Measurements from ENCODE around the gene SHC2.

Gene SHC2

GRCh38 chr19:455031-455705, 5.7 kb downstream of the SHC2 start:
- no peak for TF ChIP-seq GATA2 (IDR thresholded peaks at IDR 0.05; ENCODE audit: low read depth, low read length)
- no peak for TF ChIP-seq GATA3 (IDR thresholded peaks at IDR 0.05; ENCODE audit: low read depth, low read length)

DNA sequence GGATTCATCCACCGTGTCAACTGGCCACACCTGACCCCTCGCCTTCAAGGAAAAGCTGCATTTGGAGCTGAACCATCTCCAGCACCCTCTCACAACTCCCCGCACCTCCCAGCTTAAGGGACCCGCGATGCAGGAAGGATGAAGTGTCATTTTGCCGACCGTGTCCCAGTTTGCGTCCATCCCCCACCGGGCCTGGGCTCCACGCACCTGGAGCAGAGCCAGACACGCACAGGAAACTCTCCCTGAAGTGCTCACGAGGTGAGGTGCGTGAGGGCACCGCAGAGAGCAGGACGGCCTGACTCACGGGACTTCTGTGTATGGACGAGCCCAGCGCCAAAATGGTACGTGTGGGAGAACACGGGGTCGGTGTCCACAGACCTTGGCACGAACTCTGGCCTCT, 7.2 kb downstream of the SHC2 start:
- no peak for TF ChIP-seq GATA2 (IDR thresholded peaks at IDR 0.05; ENCODE audit: low read depth, low read length)
- no peak for TF ChIP-seq GATA3 (IDR thresholded peaks at IDR 0.05; ENCODE audit: low read depth, low read length)

- TF ChIP-seq GATA2 (IDR thresholded peaks at IDR 0.05; ENCODE audit: low read depth, low read length) (no peak), GATA3 (IDR thresholded peaks at IDR 0.05; ENCODE audit: low read depth, low read length) (no peak)
Observed at GRCh38 chr19:452829-453228, 8.0 kb downstream of the SHC2 start.

DNA sequence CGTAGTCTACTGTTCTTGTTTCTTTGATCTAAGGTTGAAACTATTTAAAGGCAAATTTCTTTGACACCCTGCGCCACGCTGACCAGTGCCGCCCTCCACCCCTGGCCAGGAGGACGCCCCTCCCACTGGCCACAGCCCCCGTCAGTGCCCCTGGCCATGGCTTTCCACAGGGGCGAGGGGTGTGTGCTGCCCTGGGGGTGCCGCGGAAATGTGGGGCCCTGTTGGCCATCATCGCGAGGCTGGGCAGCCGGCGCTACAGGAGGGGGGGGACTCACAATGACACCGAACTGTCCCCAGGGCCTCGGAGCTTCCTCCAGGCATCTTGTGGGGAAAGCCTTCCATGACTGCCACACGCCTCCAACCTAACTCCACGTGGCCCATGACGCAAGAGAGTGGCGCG, 10.9 kb downstream of the SHC2 start:
- TF ChIP-seq GATA2 (IDR thresholded peaks at IDR 0.05; ENCODE audit: low read depth, low read length) (no peak), GATA3 (IDR thresholded peaks at IDR 0.05; ENCODE audit: low read depth, low read length) (no peak)

DNA sequence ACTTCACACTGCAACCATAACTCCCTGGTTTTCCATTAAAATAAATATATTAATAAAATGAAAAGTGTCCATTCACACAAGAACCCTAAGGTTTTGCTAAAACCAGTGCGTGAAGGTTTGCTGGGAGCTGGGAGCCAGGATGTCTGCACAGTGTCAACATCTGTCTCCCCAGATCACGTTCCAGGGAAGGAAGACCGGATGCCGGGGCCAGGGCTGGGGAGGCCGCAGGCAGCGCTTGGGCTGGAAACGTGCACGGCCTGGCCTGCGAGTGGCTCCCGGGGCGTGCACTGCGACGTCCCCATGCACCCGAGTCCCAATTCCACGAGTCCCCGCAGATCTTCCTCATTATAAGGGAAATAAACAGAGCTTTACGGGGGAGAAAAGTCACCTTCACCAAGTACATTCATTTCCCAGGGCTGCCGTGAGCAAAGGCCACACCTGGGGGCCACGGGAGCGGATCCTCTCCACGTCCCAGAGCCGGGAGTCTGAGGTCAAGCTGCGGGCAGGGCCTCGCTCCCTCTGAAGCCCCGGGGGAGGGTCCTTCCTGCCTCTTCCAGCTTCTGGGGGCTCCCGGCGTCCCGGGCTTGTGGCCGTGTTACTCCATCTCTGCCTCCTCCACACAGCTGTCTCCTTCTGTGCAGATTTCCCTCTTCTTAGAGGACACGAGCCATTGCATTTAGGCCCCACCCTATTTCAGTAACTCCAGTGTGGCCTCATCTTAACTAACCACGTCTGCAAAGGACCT, 12.8 kb downstream of the SHC2 start:
- TF ChIP-seq GATA2 (IDR thresholded peaks at IDR 0.05; ENCODE audit: low read depth, low read length) (no peak), GATA3 (IDR thresholded peaks at IDR 0.05; ENCODE audit: low read depth, low read length) (no peak)

DNA sequence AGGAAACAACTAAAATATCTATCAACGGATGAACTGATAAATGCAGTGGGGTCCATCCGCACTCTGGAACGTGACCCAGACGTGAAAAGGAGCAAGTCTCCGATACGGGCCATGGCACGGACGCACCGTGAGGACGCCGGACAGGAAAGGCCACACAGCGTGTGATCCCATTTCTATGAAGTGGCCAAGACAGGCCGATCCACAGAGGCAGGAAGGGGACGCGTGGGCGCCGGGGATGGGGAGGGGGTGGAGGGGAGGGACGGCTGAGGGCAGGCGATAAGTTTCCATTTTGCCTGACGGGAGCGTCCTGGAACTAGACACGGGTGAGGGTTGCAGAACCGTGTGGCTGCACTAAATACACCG, 13.8 kb downstream of the SHC2 start:
- no peak for TF ChIP-seq GATA3 (IDR thresholded peaks at IDR 0.05; ENCODE audit: low read depth, low read length)
- no peak for TF ChIP-seq GATA2 (IDR thresholded peaks at IDR 0.05; ENCODE audit: low read depth, low read length)

GRCh38 chr19:444677-445210, 16.1 kb downstream of the SHC2 start:
- no peak for TF ChIP-seq GATA2 (IDR thresholded peaks at IDR 0.05; ENCODE audit: low read depth, low read length)
- no peak for TF ChIP-seq GATA3 (IDR thresholded peaks at IDR 0.05; ENCODE audit: low read depth, low read length)

- TF ChIP-seq GATA3 (IDR thresholded peaks at IDR 0.05; ENCODE audit: low read depth, low read length) = no peak
- TF ChIP-seq GATA2 (IDR thresholded peaks at IDR 0.05; ENCODE audit: low read depth, low read length) = no peak
Observed at GRCh38 chr19:443005-443404, 17.8 kb downstream of the SHC2 start.

- TF ChIP-seq GATA3 (IDR thresholded peaks at IDR 0.05; ENCODE audit: low read depth, low read length) = no peak
- TF ChIP-seq GATA2 (IDR thresholded peaks at IDR 0.05; ENCODE audit: low read depth, low read length) = no peak
Observed at GRCh38 chr19:442085-442484, 18.7 kb downstream of the SHC2 start.

- TF ChIP-seq GATA2 (IDR thresholded peaks at IDR 0.05; ENCODE audit: low read depth, low read length) (no peak), GATA3 (IDR thresholded peaks at IDR 0.05; ENCODE audit: low read depth, low read length) (no peak)
Observed at GRCh38 chr19:441213-441836, 19.5 kb downstream of the SHC2 start.

DNA sequence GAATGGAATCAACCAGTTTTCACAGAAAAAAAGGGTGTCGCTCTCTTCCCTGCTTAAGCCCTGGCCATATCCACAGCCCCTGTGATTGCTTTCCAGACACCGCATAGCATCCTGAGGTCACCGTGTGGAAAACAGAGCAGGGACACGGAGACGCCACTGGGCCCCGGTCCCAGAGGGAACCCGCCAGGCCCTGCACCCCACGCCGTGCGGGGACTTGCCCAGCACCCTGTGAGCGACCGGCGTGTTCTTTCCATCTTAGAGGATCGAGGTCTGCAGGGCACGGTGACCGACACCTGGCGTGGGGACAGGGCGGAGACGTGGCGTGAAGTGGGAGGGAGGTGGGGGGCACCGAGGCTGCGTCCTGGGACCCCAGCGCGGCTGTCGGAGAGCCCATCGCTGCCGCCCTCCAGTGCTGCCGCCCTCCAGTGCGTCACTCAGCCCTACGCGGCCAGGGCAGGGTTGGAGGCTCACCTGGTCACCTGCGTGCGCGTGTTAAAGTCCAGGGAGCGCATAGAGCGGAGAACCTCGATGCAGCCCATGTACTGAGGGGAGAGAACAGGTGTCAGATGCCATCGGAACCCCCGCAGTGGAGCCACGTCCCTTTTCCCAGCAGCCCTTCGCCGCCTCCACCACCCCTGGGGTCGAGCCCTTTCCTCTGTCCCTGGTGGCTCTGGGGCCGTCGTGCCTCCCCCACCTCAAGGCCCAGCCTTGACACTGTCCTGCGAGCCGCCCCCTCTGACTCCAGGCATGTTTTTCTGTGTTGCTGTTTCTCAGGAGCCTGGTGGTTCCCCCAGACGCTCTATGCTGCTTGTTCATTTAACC, 20.2 kb downstream of the SHC2 start:
- TF ChIP-seq GATA2 (IDR thresholded peaks at IDR 0.05; ENCODE audit: low read depth, low read length) (no peak), GATA3 (IDR thresholded peaks at IDR 0.05; ENCODE audit: low read depth, low read length) (no peak)

GRCh38 chr19:439167-439900, 21.5 kb downstream of the SHC2 start:
- TF ChIP-seq GATA2 (IDR thresholded peaks at IDR 0.05; ENCODE audit: low read depth, low read length) (no peak), GATA3 (IDR thresholded peaks at IDR 0.05; ENCODE audit: low read depth, low read length) (no peak)

DNA sequence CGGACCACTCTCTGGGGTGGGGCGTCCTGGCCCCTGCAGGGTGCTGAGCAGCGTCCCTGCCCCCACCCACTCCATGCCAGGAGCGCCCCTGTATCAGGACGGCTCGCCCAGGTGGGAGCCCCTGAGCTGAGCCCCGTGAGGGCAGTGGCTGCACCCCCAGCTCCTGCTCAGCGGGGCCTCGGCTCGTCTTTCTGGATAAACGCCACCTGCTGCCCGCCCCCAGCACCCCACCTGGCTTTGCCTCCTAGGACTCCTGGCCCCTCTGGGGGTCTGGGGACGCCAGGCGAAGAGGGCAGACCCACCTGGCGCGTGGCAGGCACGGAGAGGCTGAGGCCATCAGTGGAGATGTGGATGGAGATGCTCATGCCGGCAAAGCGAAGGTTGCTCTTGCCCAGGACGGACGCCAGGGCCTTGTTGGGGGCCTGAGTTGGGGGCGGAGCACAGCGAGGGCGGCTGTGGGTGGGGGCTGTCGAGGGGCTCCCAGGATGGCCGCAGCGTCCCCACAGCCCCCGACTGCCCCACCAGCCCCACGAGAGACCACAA, 22.3 kb downstream of the SHC2 start:
- no peak for TF ChIP-seq GATA3 (IDR thresholded peaks at IDR 0.05; ENCODE audit: low read depth, low read length)
- TF ChIP-seq GATA2 (IDR thresholded peaks at IDR 0.05; ENCODE audit: low read depth, low read length) = no peak
